Stimulated activated CD4-positive, alpha-beta T cell treated with anti-CD3 and anti-CD28 coated beads, Interleukin-1b, Interleukin-23, amount 100 ng/mL, for 48 hours (primary cell): Measurements from ENCODE around the gene CRP.
"Not testable (repeated sequence)": the region's sequence is repeated elsewhere in the genome, so short reads cannot be mapped to it uniquely, and the experiment has no call there.

ENCODE experiments used
- DNase-seq: peaks from one replicate; pipeline ENCODE4 v3.0.0-alpha.2; 2020

Gene CRP

GRCh38 chr1:159699246-159699645, 15.1 kb downstream of the CRP start:
- DNase-seq = no peak

- no peak for DNase-seq
Observed at GRCh38 chr1:159687511-159687910, 26.9 kb downstream of the CRP start.

DNA sequence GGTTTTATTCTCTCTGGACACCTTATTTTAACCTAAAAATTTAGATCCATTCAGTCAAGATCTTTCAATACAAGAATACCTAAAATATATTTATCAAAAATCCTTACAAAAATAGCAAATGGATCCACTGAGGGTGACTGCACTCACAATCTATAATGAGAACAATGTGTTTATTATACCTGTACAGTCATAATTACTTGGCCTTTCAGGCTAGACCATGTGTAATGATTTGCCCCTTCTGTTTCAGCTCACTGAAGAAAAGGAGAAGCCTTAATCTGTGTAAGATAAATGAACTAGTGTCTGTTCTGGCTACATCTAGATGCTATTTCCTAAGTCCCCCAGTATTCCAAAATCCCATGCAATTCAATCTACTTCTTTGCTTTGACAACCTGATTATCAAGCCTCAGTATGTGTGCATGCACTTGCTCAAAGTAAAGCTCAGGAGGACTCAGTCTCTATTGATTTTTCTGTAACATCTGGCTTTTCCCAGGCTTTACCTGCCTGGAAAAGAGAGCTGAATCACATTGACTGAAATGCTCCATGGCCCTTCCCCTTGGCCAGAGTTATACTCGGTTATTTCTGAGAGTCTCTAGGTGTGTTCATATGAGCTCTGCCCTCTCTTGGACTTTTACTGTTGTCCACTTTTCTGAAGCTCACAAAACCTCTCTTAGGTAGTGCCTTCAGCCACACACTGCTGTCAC, 27.6 kb downstream of the CRP start:
- DNase-seq = no peak

DNA sequence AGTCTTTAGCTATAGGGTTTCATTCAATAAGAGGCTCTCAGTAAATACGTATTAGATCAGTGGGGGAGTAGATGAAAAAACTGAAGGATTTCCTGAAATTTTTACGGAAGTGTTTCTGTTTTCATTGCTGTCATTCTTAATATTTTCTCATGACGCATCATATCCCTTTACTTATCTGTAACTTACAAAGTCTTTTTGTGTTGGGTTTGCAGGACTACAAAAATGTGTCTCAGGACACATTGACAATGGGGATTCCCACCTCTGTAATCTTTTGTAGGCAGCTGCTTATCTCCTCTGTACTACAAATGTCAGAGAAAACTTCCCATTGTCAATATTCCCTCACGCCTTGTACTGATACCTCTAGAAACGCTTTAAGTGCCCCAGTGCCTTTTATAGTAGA, 35.5 kb downstream of the CRP start:
- no peak for DNase-seq

GRCh38 chr1:159675046-159675445, 39.3 kb downstream of the CRP start:
- DNase-seq = no peak

DNA sequence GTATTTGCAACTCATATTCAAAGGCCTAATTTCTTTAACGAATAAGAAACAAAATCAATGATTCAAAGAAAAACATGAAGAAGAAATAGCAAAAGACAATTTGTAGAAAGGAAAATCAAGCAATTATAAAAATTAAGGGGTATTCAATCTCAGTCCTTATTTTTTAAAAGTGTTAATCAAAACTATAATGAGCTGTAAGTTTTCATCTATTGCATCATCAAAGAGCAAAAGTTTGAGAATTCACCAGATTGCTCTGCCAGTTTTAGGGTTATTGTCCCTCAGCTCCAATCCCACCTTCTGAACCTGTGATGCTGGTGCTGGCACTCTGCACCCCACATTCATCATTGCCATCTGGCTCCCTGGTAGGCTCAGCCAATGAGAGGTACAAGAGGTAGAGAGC, 42.0 kb downstream of the CRP start:
- DNase-seq = not testable (repeated sequence)

GRCh38 chr1:159669338-159669737, 45.1 kb downstream of the CRP start:
- DNase-seq = no peak

DNA sequence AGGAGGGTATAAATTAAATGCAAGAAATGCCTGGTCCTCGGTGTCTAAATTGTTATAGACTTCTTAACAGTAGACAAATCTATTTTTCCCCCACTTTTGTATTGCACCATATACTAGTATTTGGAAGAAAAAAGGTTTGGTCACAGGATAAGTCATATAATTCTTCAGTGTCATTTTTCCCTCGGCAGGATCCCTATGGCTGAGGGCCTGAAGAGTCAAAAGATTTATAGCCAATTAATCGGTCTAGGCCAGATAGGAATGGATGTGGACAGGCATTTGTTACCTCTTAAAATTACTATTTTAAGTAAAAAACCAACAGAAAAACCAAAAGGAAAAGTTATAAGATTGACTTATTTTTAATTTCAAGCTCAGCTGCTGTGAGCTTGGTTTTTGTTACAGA, 45.6 kb downstream of the CRP start:
- no peak for DNase-seq

GRCh38 chr1:159664247-159664646, 50.1 kb downstream of the CRP start:
- no peak for DNase-seq

GRCh38 chr1:159663552-159663951, 50.8 kb downstream of the CRP start:
- DNase-seq = no peak
